Mucosa of rectum (tissue), 2 donors: ENCODE data around the gene C3orf49.

ENCODE experiments used
- H3K27ac ChIP-seq, 2 donors: one replicate each; pipeline ENCODE4 v1.7.0; 2013; ENCODE audit warnings: inconsistent platforms in 2 of 2, low read depth in 2 of 2, low read length in 2 of 2
- H3K27me3 ChIP-seq, 2 donors: one replicate each; pipeline ENCODE4 v1.7.0; 2013; ENCODE audit warnings: low read length in 2 of 2; ENCODE audit not compliant: control insufficient read depth in 2 of 2, insufficient read depth in 2 of 2
- H3K36me3 ChIP-seq, 2 donors: one replicate each; pipeline ENCODE4 v1.7.0; 2013; ENCODE audit warnings: low read length in 2 of 2; ENCODE audit not compliant: control insufficient read depth in 2 of 2, insufficient read depth in 2 of 2
- H3K4me1 ChIP-seq, 2 donors: one replicate each; pipeline ENCODE4 v1.7.0; 2013; ENCODE audit warnings: low read length in 2 of 2, mild to moderate bottlenecking in 1 of 2; ENCODE audit not compliant: control insufficient read depth in 2 of 2, insufficient read depth in 2 of 2
- H3K4me3 ChIP-seq, 2 donors: one replicate each; pipeline ENCODE4 v1.7.0; 2013; ENCODE audit warnings: low read length in 2 of 2
- H3K9ac ChIP-seq, 2 donors: one replicate each; pipeline ENCODE4 v1.7.0; 2013; ENCODE audit warnings: low read length in 2 of 2, low read depth in 1 of 2, mild to moderate bottlenecking in 1 of 2
- H3K9me3 ChIP-seq, 2 donors: one replicate each; pipeline ENCODE4 v1.7.0; 2013; ENCODE audit warnings: low read length in 2 of 2; ENCODE audit not compliant: control insufficient read depth in 2 of 2
- donor health status: healthy.
- donor health status: Normal muscosa, but diverticular disease.

The C3orf49 gene

DNA sequence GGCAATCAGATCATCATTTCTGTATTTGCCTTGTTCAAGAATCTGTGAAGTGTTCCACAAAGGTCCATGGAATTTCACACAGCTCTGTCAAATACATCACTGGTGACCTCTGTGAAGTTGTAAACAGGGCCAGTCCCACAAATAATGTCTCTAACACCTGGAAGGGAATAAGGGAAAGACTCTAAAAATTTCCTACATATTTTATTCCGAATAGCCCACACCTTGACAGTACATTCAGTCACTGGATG is at the start of gene C3orf49:
C3orf49 (plus strand) TSS at position 149 of the 248 bp plus-strand sequence. CDS start 173 bp downstream, outside the sequence.
- no peaks in the 10 kb centered on the region for H3K9me3 ChIP-seq
- H3K4me1 ChIP-seq, result no peaks in the 10 kb centered on the region
- H3K27ac ChIP-seq, result no peak within 1 kb of the TSS
- no peaks in the 10 kb centered on the region for H3K36me3 ChIP-seq
- no peak within 1 kb of the TSS for H3K9ac ChIP-seq
- no peak within 1 kb of the TSS for H3K4me3 ChIP-seq
- H3K27me3 ChIP-seq, result no peaks in the 10 kb centered on the region

DNA sequence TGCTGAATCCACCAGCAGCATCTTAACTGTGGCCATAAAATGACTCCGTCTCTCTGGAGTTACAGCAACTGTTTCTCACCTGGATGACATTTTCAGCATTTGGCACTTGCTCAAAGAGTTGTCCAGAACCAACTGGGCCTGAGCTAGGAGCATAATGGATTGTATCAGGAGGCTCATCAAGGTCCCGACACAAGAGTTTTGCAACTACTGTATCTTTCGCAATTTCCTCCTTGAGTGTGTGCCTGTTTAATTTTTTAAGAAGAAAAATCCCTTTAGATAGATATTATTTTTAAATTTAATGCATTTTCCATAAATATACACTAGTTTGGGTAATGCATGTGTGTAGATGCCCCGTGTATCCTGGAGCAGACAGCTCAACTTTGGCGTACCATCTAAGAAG is 44.3 kb upstream of the C3orf49 start:
- H3K27me3 ChIP-seq, result no peaks in the 10 kb centered on the region
- H3K4me3 ChIP-seq, result no peak overlapping the region
- H3K9me3 ChIP-seq, result no peaks in the 10 kb centered on the region
- H3K4me1 ChIP-seq, result no peaks in the 10 kb centered on the region
- H3K36me3 ChIP-seq, result no peaks in the 10 kb centered on the region
- H3K27ac ChIP-seq, result no peak overlapping the region
- H3K9ac ChIP-seq, result no peak overlapping the region

DNA sequence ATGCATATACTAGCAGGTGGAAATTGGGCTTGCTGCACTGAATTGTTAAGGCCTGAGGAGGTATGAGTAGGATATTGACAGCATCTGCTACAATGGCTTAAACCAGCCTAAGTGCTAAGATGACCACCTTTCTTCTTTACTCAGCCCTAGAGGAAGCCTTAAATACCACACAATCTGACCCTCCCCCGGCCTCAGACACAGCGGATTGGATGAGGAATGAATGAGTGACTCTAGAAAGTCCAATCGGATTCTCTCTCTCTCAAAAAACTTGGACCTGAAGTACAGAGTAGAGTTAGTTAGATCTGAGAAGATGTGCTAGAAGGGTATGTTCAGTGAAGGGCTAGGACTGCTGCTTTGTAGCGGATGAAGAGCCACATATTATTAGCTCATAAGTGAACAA is 39.9 kb upstream of the C3orf49 start:
- no peak overlapping the region for H3K4me3 ChIP-seq
- no peaks in the 10 kb centered on the region for H3K4me1 ChIP-seq
- no peaks in the 10 kb centered on the region for H3K9me3 ChIP-seq
- no peak overlapping the region for H3K9ac ChIP-seq
- H3K27ac ChIP-seq, result no peak overlapping the region
- H3K27me3 ChIP-seq, result no peaks in the 10 kb centered on the region
- no peaks in the 10 kb centered on the region for H3K36me3 ChIP-seq

- no peaks in the 10 kb centered on the region for H3K4me1 ChIP-seq
- no peak overlapping the region for H3K9ac ChIP-seq
- H3K36me3 ChIP-seq, result no peaks in the 10 kb centered on the region
- H3K9me3 ChIP-seq, result no peaks in the 10 kb centered on the region
- H3K27me3 ChIP-seq, result no peaks in the 10 kb centered on the region
- no peak overlapping the region for H3K27ac ChIP-seq
- H3K4me3 ChIP-seq, result no peak overlapping the region
These were observed 27.1 kb upstream of the C3orf49 start for GRCh38 chr3:63791974-63792373.

GRCh38 chr3:63795438-63795837 is 23.7 kb upstream of the C3orf49 start:
- Histone ChIP-seq H3K27me3 (no peaks in the 10 kb centered on the region), H3K4me3 (no peak overlapping the region), H3K36me3 (no peaks in the 10 kb centered on the region)

GRCh38 chr3:63798544-63798943 is 20.6 kb upstream of the C3orf49 start:
- no peaks in the 10 kb centered on the region for H3K27me3 ChIP-seq
- H3K4me1 ChIP-seq, result no peaks in the 10 kb centered on the region
- H3K4me3 ChIP-seq, result no peak overlapping the region
- no peaks in the 10 kb centered on the region for H3K9me3 ChIP-seq
- no peak overlapping the region for H3K27ac ChIP-seq
- H3K36me3 ChIP-seq, result no peaks in the 10 kb centered on the region
- H3K9ac ChIP-seq, result no peak overlapping the region

More at GRCh38 chr3:63795438-63795837, 23.7 kb upstream of the C3orf49 start:
- H3K9me3 ChIP-seq, result no peaks in the 10 kb centered on the region
- no peak overlapping the region for H3K27ac ChIP-seq
- no peaks in the 10 kb centered on the region for H3K4me1 ChIP-seq
- no peak overlapping the region for H3K9ac ChIP-seq

DNA sequence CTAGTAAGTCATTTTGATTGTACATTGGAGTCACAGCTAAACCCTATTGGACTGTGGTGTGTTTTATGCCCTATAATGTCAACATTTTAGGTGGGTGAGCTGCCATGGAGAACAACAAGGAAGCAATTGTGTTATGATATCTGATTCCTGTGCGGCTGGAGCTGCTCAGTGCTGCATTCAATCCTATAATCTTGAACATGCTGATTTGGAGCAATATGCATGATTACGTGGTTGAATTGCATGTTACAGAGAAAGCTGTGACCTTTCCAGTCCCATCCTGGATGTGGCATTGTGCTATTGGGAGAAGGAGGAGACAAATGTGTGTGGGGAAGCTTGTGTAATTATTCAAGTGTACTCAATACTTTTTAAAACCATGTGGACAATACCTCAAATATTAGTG is 20.1 kb upstream of the C3orf49 start:
- Histone ChIP-seq H3K27me3 (no peaks in the 10 kb centered on the region), H3K4me3 (no peak overlapping the region), H3K36me3 (no peaks in the 10 kb centered on the region), H3K27ac (no peak overlapping the region), H3K9ac (no peak overlapping the region), H3K4me1 (no peaks in the 10 kb centered on the region), H3K9me3 (no peaks in the 10 kb centered on the region)

DNA sequence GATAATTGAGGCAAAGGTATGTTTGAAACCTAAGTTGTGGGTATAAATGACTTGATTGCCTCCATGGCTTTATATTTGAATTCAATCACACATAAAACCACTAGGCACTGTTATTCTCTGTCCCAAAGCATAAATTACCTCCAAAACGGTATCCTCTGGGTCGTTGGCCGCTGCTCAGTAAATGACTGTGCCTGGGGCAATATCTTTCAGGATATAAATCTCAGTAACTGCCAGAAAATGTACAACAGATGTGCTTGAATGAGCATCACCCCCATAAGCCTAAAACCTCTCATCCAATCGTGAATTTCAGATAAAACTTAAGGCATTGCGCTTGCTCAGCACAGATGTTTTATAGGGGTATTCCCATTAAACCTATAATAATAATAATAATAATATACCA is 19.0 kb upstream of the C3orf49 start:
- H3K27me3 ChIP-seq, result no peaks in the 10 kb centered on the region
- no peak overlapping the region for H3K4me3 ChIP-seq
- H3K4me1 ChIP-seq, result no peaks in the 10 kb centered on the region
- H3K27ac ChIP-seq, result no peak overlapping the region
- H3K9ac ChIP-seq, result no peak overlapping the region
- no peaks in the 10 kb centered on the region for H3K9me3 ChIP-seq
- H3K36me3 ChIP-seq, result no peaks in the 10 kb centered on the region

DNA sequence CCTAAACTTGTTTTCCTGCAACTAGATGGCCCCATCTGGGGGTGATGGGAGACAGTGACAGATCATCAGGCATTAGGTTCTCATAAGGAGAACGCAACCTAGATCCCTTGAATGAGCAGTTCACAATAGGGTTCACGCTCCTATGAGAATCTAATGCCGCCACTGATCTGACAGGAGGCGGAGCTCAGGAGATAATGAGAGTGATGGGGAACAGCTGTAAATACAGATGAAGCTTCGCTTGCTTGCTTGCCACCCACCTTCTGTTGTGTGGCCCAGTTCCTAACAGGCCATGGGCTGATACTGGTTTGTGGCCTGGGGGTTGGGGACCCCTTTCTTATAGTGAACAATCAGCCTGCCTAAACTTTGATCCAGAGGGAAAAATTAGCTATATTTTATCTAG is 15.2 kb upstream of the C3orf49 start:
- H3K9ac ChIP-seq, result no peak overlapping the region
- no peaks in the 10 kb centered on the region for H3K36me3 ChIP-seq
- H3K27ac ChIP-seq, result no peak overlapping the region
- no peak overlapping the region for H3K4me3 ChIP-seq
- no peaks in the 10 kb centered on the region for H3K9me3 ChIP-seq
- no peaks in the 10 kb centered on the region for H3K4me1 ChIP-seq
- no peaks in the 10 kb centered on the region for H3K27me3 ChIP-seq

DNA sequence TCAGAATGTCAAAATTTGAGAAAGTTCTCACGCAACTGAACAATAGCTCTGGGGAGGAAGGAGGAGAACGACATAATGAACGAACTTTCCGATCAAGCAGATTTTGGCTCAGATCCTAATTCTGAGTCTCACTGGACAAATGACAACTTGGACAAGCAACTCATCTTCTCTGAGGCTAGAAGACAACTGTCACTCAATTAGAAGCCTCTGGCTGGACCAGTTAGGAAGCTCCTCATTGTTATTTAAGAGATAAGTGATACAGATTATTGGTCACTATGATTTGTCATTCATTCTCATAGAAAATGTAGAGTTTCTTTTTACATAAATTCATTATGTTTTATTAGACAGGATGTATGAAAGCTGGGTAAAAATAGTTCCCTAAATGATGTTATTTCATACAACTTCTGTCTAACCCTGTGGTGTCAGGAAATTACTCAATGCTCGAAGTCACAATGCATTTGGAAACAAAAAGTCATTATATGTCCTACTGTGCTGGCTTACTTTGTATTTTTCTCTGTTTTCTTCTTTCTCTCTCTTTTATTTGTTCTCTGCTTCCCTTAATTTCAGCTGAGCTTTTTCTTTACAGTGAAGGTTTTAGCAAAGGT is 11.0 kb upstream of the C3orf49 start:
- no peak overlapping the region for H3K4me3 ChIP-seq
- no peak overlapping the region for H3K9ac ChIP-seq
- H3K27ac ChIP-seq, result no peak overlapping the region

DNA sequence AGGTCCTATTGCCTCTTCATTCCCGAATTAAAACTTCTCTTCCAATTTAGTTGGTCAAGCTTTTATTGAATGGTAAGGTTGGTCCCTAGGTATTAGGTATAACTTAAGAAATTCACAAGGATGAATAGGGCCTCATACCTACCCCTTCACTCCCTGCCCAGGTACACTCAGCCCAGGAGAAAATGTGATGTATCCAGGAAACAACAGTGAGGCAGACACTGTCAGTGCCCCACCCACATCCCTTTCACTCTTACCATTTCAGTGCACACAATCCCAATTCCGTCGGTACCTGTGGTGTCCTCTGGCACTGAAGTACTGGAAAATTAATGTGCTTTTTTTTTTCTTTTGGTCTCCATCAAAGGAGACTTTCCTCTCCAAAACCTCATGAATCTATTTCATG is 10.5 kb upstream of the C3orf49 start:
- Histone ChIP-seq H3K36me3 (no peaks in the 10 kb centered on the region), H3K27ac (no peak overlapping the region), H3K4me1 (no peaks in the 10 kb centered on the region), H3K27me3 (no peaks in the 10 kb centered on the region), H3K9me3 (no peaks in the 10 kb centered on the region), H3K4me3 (no peak overlapping the region), H3K9ac (no peak overlapping the region)

More for the DNA sequence above, 11.0 kb upstream of the C3orf49 start:
- H3K4me1 ChIP-seq, result no peaks in the 10 kb centered on the region
- H3K36me3 ChIP-seq, result no peaks in the 10 kb centered on the region
- H3K9me3 ChIP-seq, result no peaks in the 10 kb centered on the region
- no peaks in the 10 kb centered on the region for H3K27me3 ChIP-seq
